ENCODE measurements around the gene TMEM203.

The TMEM203 gene

GRCh38 chr9:137229903-137230704 lies 24.7 kb upstream of the TMEM203 start:
- DNase-seq (ENCODE audit: low spot score): no peak

- no peak for DNase-seq (ENCODE audit: low spot score)
Measured at GRCh38 chr9:137228968-137229896, 23.8 kb upstream of the TMEM203 start.

GRCh38 chr9:137228506-137228967 lies 23.1 kb upstream of the TMEM203 start:
- no peak for DNase-seq (ENCODE audit: low spot score)

- DNase-seq (ENCODE audit: low spot score): no peak
Measured at GRCh38 chr9:137227853-137228505, 22.5 kb upstream of the TMEM203 start.

- DNase-seq (ENCODE audit: low spot score): peak; percentile 80
Measured at GRCh38 chr9:137227054-137227852, 21.8 kb upstream of the TMEM203 start, which contains the start of gene RNF224. Gene RNF224, plus strand, starts transcription at chr9:137227502. Its CDS starts 834 bp downstream, at chr9:137228336.

- DNase-seq (ENCODE audit: low spot score): no peak
Measured at GRCh38 chr9:137226338-137227053, 21.0 kb upstream of the TMEM203 start.

GRCh38 chr9:137225699-137226331 lies 20.4 kb upstream of the TMEM203 start:
- no peak for DNase-seq (ENCODE audit: low spot score)

- DNase-seq (ENCODE audit: low spot score): no peak
Measured at GRCh38 chr9:137224830-137225694, 19.6 kb upstream of the TMEM203 start, which contains the start of gene CYSRT1. Gene CYSRT1, plus strand, starts transcription at chr9:137225174. Its CDS starts 448 bp downstream, at chr9:137225622.

- peak; percentile 97 for DNase-seq (ENCODE audit: low spot score)
Measured at GRCh38 chr9:137223078-137223970, 17.9 kb upstream of the TMEM203 start.

GRCh38 chr9:137222190-137223077 lies 17.0 kb upstream of the TMEM203 start, which contains the start of gene RNF208:
Gene RNF208, minus strand, starts transcription at chr9:137222240. Its CDS starts 1,028 bp downstream, at chr9:137221212.
- DNase-seq (ENCODE audit: low spot score): no peak

- no peak for DNase-seq (ENCODE audit: low spot score)
Measured at GRCh38 chr9:137221506-137222111, 16.2 kb upstream of the TMEM203 start.

- no peak for DNase-seq (ENCODE audit: low spot score)
Measured at GRCh38 chr9:137221095-137221505, 15.7 kb upstream of the TMEM203 start.

- no peak for DNase-seq (ENCODE audit: low spot score)
Measured at GRCh38 chr9:137220317-137221094, 15.1 kb upstream of the TMEM203 start.

GRCh38 chr9:137219757-137220316 lies 14.4 kb upstream of the TMEM203 start:
- no peak for DNase-seq (ENCODE audit: low spot score)

- DNase-seq (ENCODE audit: low spot score): no peak
Measured at GRCh38 chr9:137218754-137219271, 13.4 kb upstream of the TMEM203 start.

All from germinal center (tissue), 1 donor.